B cell (primary cell): ENCODE measurements around the gene HNRNPC. TPM values are rescaled to one million over a fixed set of nuclear protein-coding genes. Genes with fewer than 3 reads are reported as not detected.
A peak's percentile ranks its signal among the peaks of the same experiment; 100 is the strongest.

Experiments
- ATAC-seq: fragments of 200-7000 bp; cut with Tn5 transposase; one replicate; pipeline ENCODE4 v1.10.0; 2021; ENCODE audit warnings: low read depth, mild to moderate bottlenecking, moderate number of reproducible peaks, moderate library complexity
- CTCF ChIA-PET: fragments of 350-600 bp; sonication (Branson Sonifier 250); formaldehyde crosslinking; loops from one replicate; lab custom pipeline; 2021; ENCODE audit warnings: antibody characterized with exemption, inconsistent platforms; lab: Charles Lee
- POLR2A ChIA-PET: fragments of 350-600 bp; sonication (Branson Sonifier 250); formaldehyde crosslinking; loops from one replicate; lab custom pipeline; 2021; ENCODE audit warnings: antibody characterized with exemption; lab: Charles Lee
- DNase-seq: peaks from one replicate; pipeline ENCODE4 v3.0.0; 2013
- H2AFZ ChIP-seq: 2 replicates; pipeline ENCODE4 v1.6.1; 2012; ENCODE audit warnings: mild to moderate bottlenecking, low read depth, low read length; ENCODE audit not compliant: insufficient read depth, poor library complexity, severe bottlenecking
- H3K27ac ChIP-seq, 2 donors: 1 replicate in 1 of 2; 2 replicates in 1 of 2; pipeline ENCODE4 v1.5.1; 2012 to 2013; ENCODE audit warnings: low read length in 2 of 2, mild to moderate bottlenecking in 2 of 2, moderate library complexity in 1 of 2
- H3K27me3 ChIP-seq, 4 experiments: fragments of 200-600 bp in 1 of 4; sonication (generic) in 1 of 4; replicated peaks in 1 of 4; 1 replicate in 2 of 4; 2 replicates in 2 of 4; pipeline versions ENCODE4 v1.6.1 to v1.7.0; 2013 to 2016; ENCODE audit warnings: low read length in 3 of 4, mild to moderate bottlenecking in 2 of 4, mixed read lengths in 1 of 4, moderate library complexity in 1 of 4; ENCODE audit not compliant: insufficient read depth in 4 of 4, control insufficient read depth in 3 of 4; ENCODE audit errors: control extremely low read depth in 1 of 4
- H3K36me3 ChIP-seq, 2 experiments: replicated peaks in 1 of 2; 1 replicate in 1 of 2; 2 replicates in 1 of 2; pipeline versions ENCODE4 v1.6.1 to v1.7.1; 2013; ENCODE audit warnings: low read length in 1 of 2; ENCODE audit not compliant: insufficient read depth in 2 of 2, control insufficient read depth in 1 of 2; ENCODE audit errors: control extremely low read depth in 1 of 2, extremely low read depth in 1 of 2
- H3K4me1 ChIP-seq, 2 donors: fragments of 200-600 bp in 1 of 2; sonication (generic) in 1 of 2; 1 replicate in 1 of 2; 2 replicates in 1 of 2; pipeline versions ENCODE4 v1.5.1 to v1.6.1; 2013 to 2017; ENCODE audit warnings: low read length in 2 of 2; ENCODE audit not compliant: control insufficient read depth in 2 of 2, insufficient read depth in 2 of 2
- H3K4me2 ChIP-seq: replicated peaks from 2 replicates; pipeline ENCODE3; 2012; ENCODE audit warnings: mild to moderate bottlenecking, low read depth, low read length; ENCODE audit not compliant: poor library complexity, severe bottlenecking
- H3K4me3 ChIP-seq, 5 experiments: fragments of 200-600 bp in 1 of 5; sonication (generic) in 1 of 5; 1 replicate in 3 of 5; 2 replicates in 2 of 5; pipeline versions ENCODE4 v1.5.1 to v1.7.0; 2011 to 2016; ENCODE audit warnings: low read length in 4 of 5, mild to moderate bottlenecking in 4 of 5, low read depth in 2 of 5, control low read depth in 1 of 5, moderate library complexity in 1 of 5; ENCODE audit not compliant: insufficient read depth in 1 of 5; ENCODE audit errors: control extremely low read depth in 1 of 5, extremely low read depth in 1 of 5
- H3K79me2 ChIP-seq: fragments of 200-600 bp; sonication (generic); one replicate; pipeline ENCODE4 v1.6.0; 2016; ENCODE audit warnings: low read length; ENCODE audit not compliant: control insufficient read depth, insufficient read depth
- H3K9ac ChIP-seq: fragments of 200-600 bp; sonication (generic); 2 replicates; pipeline ENCODE4 v1.6.1; 2017; ENCODE audit warnings: mild to moderate bottlenecking, low read length, moderate library complexity
- H3K9me3 ChIP-seq, 3 donors: one replicate each; pipeline versions ENCODE4 v1.6.1 to v1.7.1; 2013; ENCODE audit warnings: low read length in 2 of 3; ENCODE audit not compliant: control insufficient read depth in 2 of 3, insufficient read depth in 1 of 3; ENCODE audit errors: control extremely low read depth in 1 of 3
- H4K20me1 ChIP-seq: 2 replicates; pipeline ENCODE4 v1.6.0; 2012; ENCODE audit warnings: mild to moderate bottlenecking, low read length; ENCODE audit not compliant: insufficient read depth, control insufficient read depth, poor library complexity, severe bottlenecking
- H3K27ac Mint-ChIP-seq: one replicate; pipeline ENCODE4 v1.8.0; 2021; ENCODE audit warnings: mixed read lengths
- H3K27me3 Mint-ChIP-seq: one replicate; pipeline ENCODE4 v1.8.0; 2021; ENCODE audit warnings: mixed read lengths
- H3K4me1 Mint-ChIP-seq: one replicate; pipeline ENCODE4 v1.8.0; 2021; ENCODE audit warnings: mixed read lengths
- H3K4me3 Mint-ChIP-seq: one replicate; pipeline ENCODE4 v1.8.0; 2021; ENCODE audit warnings: mixed read lengths
- H3K9me3 Mint-ChIP-seq: one replicate; pipeline ENCODE4 v1.8.0; 2022; ENCODE audit warnings: mixed read lengths; ENCODE audit not compliant: insufficient read depth
- CTCF ChIP-seq: fragments of 200-600 bp; IDR thresholded peaks from one replicate; pipeline ENCODE4 v1.8.0; 2022; ENCODE audit warnings: antibody characterized with exemption, mild to moderate bottlenecking
- EZH2 ChIP-seq: IDR thresholded peaks from 2 replicates; pipeline ENCODE4 v1.6.1; 2012; ENCODE audit warnings: borderline replicate concordance, low read depth, mild to moderate bottlenecking, moderate library complexity, low read length; ENCODE audit not compliant: insufficient read depth, poor library complexity, severe bottlenecking
- WGBS: methylation state at CpG from one replicate; pipeline ENCODE4 v1.1.5; 2013; ENCODE audit warnings: missing lambda C conversion rate; ENCODE audit not compliant: insufficient coverage; 5-methylcytosine and 5-hydroxymethylcytosine counted together
- intact Hi-C: fragments of 100-400 bp; cut with micrococcal nuclease; formaldehyde crosslinking; loops from one replicate; pipeline ENCODE4 v1.10.0; 2022
- polyA plus RNA-seq: library from polyadenylated mRNA; depleted of rRNA; stranded (reverse); fragments of >200 nt; gene quantifications from 2 replicates; pipeline ENCODE4 v1.2.3, GENCODE V29; 2012
- total RNA-seq, 2 donors: library from RNA; stranded (reverse); fragments of 120-200 nt in 1 of 2; gene quantifications; 1 replicate in 1 of 2; 2 replicates in 1 of 2; pipeline versions ENCODE4 v1.2.3 to v1.2.4, GENCODE V29; 2013 to 2022

The HNRNPC gene
- total and polyA plus RNA-seq, 2 donors (not counting 1 experiment from before 2014, with no cell fraction given) = 358 to 497 TPM

GRCh38 chr14:21233457-21234076 is 35.7 kb downstream of the HNRNPC start:
- Mint-ChIP-seq H3K27me3 (no peaks in the 10 kb centered on the region), H3K4me3 (no peak overlapping the region), H3K27ac (peak overlapping the region; percentile 6), H3K4me1 (peaks cover 52% of the 10 kb centered on the region), H3K9me3 (no peaks in the 10 kb centered on the region)
- ChIA-PET CTCF (no interaction called here), POLR2A (no interaction called here)
- Histone ChIP-seq H2AFZ (no peak overlapping the region), H3K4me3 (no peak overlapping the region), H3K27ac (no peak overlapping the region), H3K9me3 (no peaks in the 10 kb centered on the region), H3K9ac (no peak overlapping the region), H3K79me2 (peaks cover 100% of the 10 kb centered on the region), H3K4me2 (no peak overlapping the region), H3K27me3 (no peaks in the 10 kb centered on the region), H3K4me1 (peaks cover 0 to 8% of the 10 kb centered on the region in 2 donors), H4K20me1 (peaks cover 84% of the 10 kb centered on the region), H3K36me3 (peaks cover 22 to 81% of the 10 kb centered on the region in 2 experiments)
- intact Hi-C loops = no loop called here
- TF ChIP-seq EZH2 (no peak), CTCF (no peak)
- ATAC-seq (no peak), DNase-seq (no peak)
- WGBS = 82% methylated on average over 4 of the region's 8 CpGs

- no peak overlapping the region for H3K9ac ChIP-seq
- ChIA-PET CTCF (interaction anchor here (0.8 kb wide), 1 partner anchor 10 kb away, joined by 3 read pairs; no protein-coding TSS in a partner anchor), POLR2A (interaction anchor here (0.9 kb wide), 1 partner anchor 206 kb away, joined by 3 read pairs; no protein-coding TSS in a partner anchor)
- no peaks in the 10 kb centered on the region for H3K27me3 Mint-ChIP-seq
- H3K4me2 ChIP-seq = no peak overlapping the region
- H3K9me3 Mint-ChIP-seq = no peaks in the 10 kb centered on the region
- H3K79me2 ChIP-seq = peaks cover 100% of the 10 kb centered on the region
- peaks cover 21 to 82% of the 10 kb centered on the region in 2 experiments for H3K36me3 ChIP-seq
- H3K4me3 Mint-ChIP-seq = no peak overlapping the region
- peaks cover 34% of the 10 kb centered on the region for H3K4me1 Mint-ChIP-seq
- H3K27me3 ChIP-seq = no peaks in the 10 kb centered on the region
- H3K27ac ChIP-seq = peak overlapping the region in 1 of 2 donors; percentile 27
- no peaks in the 10 kb centered on the region for H3K9me3 ChIP-seq
- peaks cover 83% of the 10 kb centered on the region for H4K20me1 ChIP-seq
- H3K4me3 ChIP-seq = no peak overlapping the region
- no peak for ATAC-seq
- no peak for DNase-seq
- TF ChIP-seq EZH2 = no peak
- no peak for TF ChIP-seq CTCF
- H3K27ac Mint-ChIP-seq = no peak overlapping the region
- intact Hi-C loops = no loop called here
- H2AFZ ChIP-seq = no peak overlapping the region
- H3K4me1 ChIP-seq = peaks cover 0 to 3% of the 10 kb centered on the region in 2 donors
- WGBS = 95% methylated on average over 11 of the region's 14 CpGs
These were observed 38.1 kb downstream of the HNRNPC start for GRCh38 chr14:21231020-21231652.
